Peyer's patch (tissue), 4 donors: ENCODE measurements around the gene FKBP6.

Experiments
- POLR2A ChIP-seq, 2 donors: fragments of 450-650 bp; IDR thresholded peaks; one replicate each; pipeline ENCODE4 v1.5.1; 2017; ENCODE audit warnings: antibody characterized with exemption in 2 of 2, mild to moderate bottlenecking in 2 of 2, moderate library complexity in 2 of 2
- TF ChIP-seq, protein P1 (sequence below), 6 experiments: fragments of 450-650 bp in 4 of 6; fragments of 200-600 bp in 2 of 6; sonication (generic) in 1 of 6; IDR thresholded peaks; one replicate each; pipeline ENCODE4 v1.5.1; 2017 to 2019; ENCODE audit warnings: antibody characterized with exemption in 6 of 6, mild to moderate bottlenecking in 3 of 6, moderate library complexity in 1 of 6

GRCh38 chr7:73395538-73396503, 67.9 kb downstream of the FKBP6 start:
- TF ChIP-seq, protein P1, sequence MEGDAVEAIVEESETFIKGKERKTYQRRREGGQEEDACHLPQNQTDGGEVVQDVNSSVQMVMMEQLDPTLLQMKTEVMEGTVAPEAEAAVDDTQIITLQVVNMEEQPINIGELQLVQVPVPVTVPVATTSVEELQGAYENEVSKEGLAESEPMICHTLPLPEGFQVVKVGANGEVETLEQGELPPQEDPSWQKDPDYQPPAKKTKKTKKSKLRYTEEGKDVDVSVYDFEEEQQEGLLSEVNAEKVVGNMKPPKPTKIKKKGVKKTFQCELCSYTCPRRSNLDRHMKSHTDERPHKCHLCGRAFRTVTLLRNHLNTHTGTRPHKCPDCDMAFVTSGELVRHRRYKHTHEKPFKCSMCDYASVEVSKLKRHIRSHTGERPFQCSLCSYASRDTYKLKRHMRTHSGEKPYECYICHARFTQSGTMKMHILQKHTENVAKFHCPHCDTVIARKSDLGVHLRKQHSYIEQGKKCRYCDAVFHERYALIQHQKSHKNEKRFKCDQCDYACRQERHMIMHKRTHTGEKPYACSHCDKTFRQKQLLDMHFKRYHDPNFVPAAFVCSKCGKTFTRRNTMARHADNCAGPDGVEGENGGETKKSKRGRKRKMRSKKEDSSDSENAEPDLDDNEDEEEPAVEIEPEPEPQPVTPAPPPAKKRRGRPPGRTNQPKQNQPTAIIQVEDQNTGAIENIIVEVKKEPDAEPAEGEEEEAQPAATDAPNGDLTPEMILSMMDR (IDR thresholded peaks at IDR 0.05): no peak
- TF ChIP-seq POLR2A (IDR thresholded peaks at IDR 0.05): no peak
